ENCODE results near the gene PRKCE.

DNA sequence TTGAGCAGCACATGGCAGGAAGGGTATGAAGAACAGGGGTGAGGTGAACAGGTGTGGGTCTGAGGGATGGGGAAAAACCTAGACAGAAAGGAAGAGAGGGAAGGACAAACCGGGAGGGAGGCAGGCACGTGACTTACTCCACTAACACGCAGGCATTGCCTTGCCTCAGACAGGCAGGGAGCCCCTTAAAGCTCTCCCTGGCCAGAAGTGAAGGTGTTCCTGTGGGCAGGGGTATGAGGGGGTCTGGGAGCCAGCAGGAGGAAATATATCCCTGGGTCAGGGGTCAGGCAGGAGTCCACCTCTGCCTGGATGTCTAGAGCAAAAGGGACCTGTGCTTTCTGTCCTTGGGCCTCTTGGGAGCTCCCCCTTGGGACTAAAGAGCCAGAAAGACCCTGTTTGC is 510.4 kb downstream of the PRKCE start:
- TF ChIP-seq, protein P1, sequence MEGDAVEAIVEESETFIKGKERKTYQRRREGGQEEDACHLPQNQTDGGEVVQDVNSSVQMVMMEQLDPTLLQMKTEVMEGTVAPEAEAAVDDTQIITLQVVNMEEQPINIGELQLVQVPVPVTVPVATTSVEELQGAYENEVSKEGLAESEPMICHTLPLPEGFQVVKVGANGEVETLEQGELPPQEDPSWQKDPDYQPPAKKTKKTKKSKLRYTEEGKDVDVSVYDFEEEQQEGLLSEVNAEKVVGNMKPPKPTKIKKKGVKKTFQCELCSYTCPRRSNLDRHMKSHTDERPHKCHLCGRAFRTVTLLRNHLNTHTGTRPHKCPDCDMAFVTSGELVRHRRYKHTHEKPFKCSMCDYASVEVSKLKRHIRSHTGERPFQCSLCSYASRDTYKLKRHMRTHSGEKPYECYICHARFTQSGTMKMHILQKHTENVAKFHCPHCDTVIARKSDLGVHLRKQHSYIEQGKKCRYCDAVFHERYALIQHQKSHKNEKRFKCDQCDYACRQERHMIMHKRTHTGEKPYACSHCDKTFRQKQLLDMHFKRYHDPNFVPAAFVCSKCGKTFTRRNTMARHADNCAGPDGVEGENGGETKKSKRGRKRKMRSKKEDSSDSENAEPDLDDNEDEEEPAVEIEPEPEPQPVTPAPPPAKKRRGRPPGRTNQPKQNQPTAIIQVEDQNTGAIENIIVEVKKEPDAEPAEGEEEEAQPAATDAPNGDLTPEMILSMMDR (IDR thresholded peaks at IDR 0.05), result no peak
- no peak for TF ChIP-seq POLR2A (IDR thresholded peaks at IDR 0.05)

Data from sigmoid colon (tissue), 3 donors.